GM19463 (cell line): ENCODE measurements around the gene MRPL54.
"Not testable (repeated sequence)": the region's sequence is repeated elsewhere in the genome, so short reads cannot be mapped to it uniquely, and the experiment has no call there.

Source experiments
- ATAC-seq: cut with Tn5 transposase; IDR thresholded peaks from one replicate; pipeline ENCODE4 v1.9.1; 2021; ENCODE audit warnings: mild to moderate bottlenecking, moderate library complexity; ENCODE audit not compliant: unreplicated experiment

Gene MRPL54

DNA sequence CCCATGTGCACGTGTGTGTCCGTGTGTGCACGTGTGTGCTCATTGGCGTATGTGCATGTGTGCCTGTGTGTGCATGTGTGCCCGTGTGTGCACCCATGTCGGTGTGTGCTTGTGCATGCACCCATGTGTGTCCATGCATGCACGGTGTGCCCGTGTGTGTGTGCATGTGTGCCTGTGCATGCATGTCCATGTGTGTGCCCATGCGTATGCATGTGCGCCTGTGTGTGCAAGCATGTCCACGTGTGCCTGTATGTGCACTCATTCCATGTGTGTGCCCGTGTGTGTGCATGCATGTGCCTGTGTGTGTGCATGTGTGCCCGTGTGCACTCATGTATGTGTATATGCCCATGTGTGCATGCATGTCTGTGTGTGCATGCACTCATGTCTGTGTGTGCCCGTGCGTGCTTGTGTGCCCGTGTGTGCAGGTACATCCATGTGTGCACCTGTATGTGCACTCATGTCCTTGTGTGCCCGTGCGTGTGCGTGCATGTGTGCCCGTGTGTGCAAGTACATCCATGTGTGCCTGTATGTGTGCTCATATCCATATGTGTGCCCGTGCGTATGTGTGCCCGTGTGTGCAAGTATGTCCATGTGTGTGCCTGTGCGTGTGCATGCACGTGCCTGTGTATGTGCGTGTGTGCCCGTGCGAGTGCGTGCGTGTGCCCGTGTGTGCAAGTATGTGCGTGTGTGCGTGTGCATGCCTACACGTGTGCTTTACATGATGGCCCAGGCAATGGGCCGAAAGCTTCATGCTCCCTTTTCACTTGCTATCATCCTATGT lies 45.3 kb downstream of the MRPL54 start:
- no peak for ATAC-seq

DNA sequence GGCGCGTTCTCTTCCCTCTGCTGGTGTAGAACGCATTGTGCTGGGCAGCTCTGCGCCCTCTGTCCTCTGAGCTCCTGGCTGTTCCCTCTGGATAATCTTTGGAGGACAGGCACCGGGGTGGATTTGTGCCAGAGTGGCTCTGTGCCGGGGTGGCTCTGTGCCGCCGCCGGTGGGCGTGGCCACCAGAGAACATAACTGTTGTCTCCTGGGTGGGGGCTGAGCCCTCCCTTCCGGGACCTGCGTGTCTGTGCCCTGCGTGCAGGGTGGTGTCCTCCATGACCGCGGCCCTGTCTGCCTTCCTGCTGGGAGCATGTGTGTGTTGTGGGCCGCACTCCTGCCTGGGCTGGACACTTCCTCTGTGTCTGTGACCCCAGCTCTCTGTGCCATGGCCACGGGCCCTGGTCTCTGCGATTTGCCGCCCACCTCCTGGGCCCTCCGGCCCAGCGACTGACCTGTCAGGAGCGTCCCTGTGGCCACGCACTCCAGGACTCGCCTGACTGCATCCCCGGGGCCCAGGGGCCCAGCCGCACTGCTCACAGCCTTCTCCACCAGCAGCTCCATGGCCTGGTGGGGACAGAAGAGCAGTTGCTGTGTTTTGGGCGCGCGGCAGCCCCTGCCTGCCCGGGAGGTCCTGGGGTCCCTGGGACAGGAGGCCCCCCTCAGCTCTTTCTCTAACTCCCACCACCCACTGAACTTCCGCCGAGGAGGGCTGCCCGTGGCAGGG lies 46.1 kb downstream of the MRPL54 start:
- no peak for ATAC-seq

DNA sequence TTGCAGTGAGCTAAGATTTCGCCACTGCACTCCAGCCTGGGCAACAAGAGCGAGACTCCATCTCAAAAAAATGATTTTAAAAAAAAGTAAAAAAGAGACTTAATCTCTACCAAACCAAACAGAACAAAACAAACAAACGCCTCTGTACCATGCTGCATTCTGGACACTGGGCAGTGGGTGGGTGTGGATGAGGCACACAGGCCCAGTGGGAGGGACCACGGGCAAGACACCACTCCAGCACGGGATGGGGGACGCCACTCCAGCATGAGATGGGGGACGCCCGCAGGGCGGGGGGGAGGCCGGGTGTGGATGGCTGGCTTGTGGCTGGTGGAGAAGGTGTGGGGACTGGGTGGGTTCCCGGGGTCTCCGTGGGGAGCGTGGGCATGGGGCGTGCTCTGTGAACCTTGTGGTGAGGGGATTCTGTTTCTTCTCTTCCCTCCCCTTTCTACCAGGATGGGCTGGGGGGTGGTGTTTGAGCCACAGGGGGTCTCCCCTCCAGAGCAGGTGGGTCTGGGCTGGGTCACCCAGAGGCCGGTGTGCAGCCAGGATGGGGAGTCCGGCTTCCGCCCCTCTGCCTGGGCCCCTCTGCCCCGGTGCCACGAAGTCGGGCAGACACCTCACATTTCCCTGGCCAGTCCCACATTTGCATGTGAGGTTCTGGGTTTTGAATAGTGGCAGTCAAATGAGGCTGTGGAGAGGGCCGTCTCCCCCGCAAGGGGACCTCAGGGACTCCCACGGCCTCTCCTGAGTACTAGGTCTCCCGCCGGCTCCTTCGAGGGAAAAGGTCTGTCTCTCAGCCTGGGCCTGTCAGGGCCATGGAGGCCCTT lies 47.6 kb downstream of the MRPL54 start:
- ATAC-seq = no peak

DNA sequence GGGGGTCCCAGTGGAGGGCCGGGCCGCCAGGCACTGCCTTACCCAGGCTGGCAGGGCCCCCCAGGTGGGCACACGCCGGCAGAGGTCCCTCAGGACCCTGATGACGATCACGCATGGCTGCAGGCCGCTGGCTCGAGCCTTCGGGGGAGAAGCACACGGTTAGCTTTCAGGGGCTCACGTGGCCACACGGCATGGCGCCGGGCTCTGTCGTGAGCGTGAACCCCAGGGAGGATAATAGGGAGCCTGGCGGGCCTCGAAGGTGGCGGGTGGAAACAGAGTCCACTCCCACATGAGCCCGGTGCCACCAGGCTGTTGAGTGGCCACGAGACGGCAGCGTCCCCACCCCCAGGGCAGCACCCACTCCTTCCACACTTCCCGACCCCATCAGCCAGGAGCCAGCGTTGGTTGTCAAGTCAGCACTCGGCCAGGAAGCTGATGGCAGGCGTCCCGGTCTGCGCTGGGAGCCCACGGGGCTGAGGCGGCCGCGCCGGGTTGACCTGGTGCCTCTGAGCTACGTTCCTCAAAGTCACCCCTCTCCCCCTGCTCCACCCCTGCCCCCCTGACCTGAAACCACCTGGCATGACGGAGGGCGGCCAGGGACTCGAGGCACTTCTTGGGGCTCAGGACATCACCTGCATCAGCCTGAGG lies 48.4 kb downstream of the MRPL54 start:
- no peak for ATAC-seq

DNA sequence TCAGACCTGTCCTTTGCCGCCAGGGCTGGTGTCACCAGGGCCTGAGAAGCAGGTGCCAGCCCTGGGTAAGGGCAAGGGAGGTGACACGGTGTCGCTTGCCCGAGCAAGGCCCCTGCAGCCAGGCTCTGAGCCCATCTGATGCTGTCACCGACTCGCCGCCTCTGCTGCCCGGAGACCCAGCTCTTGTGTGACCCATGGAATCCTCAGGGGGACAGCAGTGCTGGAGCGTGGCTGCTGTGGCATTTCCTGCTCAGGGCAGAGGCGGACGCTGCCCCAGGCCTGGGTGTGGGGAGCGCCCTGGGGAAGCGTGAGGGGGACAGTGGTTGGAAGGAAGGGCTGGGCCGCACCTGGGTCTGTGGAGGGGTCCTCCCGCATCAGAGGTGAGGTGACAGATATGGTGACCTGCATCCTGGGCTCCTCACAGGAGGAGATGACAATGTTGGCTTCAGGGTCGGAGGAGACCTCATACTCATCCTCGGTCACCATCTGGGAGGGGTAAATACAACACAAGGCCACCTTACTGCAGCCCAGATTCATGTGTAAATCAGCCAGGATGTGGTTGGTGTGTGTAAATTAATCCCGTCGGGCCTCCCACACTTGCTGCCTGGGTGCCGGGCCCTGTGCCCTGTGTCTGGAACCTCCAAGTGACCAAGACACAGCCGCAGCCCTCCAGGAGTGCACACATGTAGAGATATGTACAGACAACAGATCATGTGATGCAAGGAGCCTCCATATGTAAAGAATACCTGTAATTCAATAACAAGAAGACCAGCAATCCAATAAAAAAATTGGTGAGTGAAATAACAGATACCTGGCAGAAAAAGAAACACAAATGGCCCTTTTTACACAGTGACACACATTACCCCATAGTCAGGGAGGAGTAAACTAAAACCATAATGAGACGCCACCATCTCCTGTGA lies 51.3 kb downstream of the MRPL54 start:
- no peak for ATAC-seq

DNA sequence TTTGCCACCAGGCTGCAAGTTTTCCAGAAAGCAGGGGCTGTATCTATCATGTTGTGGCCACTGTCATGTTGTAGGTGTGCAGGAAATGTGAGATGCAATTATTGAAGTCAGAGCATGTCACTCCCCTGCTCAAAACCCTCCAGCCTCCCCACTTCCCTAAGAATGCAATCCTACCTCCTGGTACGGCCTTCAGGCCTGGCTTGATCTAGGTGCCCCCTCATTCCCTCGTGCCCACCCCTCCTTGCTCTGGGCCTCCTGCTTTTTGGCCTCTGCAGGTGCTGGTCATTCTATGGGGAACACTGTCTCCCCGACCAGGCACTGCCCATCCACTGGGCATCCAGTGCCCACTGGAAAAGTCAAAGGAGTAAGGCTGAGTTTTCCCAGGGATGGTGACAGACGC lies 52.2 kb downstream of the MRPL54 start:
- no peak for ATAC-seq

DNA sequence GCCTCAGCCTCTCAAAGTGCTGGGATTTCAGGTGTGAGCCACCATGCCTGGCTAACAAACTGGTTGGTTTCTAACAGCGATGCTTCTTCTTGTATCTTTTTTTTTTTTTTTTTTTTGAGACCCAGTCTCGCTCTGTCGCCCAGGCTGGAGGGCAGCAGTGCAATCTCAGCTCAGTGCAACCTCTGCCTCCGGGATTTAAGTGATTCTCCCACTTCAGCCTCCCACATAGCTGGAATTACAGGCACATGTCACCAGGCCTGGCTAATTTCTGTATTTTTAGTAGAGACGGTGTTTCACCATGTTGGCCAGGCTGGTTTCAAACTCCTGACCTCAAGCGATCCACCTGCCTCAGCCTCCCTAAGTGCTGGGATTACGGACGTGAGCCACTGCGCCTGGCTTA lies 53.7 kb downstream of the MRPL54 start:
- not testable (repeated sequence) for ATAC-seq

DNA sequence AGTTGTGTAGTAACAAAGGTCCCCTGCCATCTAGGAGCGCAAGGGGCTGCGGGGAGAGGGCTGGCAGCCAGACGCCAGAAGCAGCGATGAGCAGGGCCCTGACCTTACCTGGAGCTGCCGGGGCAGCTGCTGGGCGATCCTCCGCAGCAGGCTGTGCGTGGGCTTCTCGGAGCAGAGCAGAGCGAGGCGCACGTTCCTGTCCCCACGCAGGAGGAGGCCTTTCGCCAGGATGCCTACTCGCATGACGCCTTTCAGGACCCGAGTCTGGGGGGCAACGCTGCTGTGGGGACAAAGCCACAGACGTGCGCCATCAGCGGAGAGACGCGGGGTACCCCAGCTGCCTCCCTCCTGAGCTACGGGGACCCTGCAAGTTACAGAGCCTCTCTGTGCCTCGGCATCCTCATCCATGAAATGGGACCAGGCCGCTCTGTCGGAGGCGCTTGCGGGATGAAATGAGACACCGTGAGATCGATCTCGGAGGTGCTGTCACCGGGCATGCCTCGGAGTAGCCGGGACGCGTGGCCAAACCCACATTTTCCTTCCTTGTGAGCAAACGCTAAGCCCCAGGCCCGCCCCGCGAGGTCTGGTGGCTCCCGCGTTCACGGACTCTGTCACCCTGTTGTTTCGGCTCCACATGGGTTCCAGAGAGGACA lies 54.2 kb downstream of the MRPL54 start:
- no peak for ATAC-seq
